ENCODE results near the gene LRRC27. TPM values are rescaled to one million over a fixed set of nuclear protein-coding genes. Genes with fewer than 3 reads are reported as not detected.

Gene LRRC27
- polyA plus RNA-seq, 2 of the 4 experiments (the other 2 are of a cell fraction) = 6.5 to 6.9 TPM

- ATAC-seq (peak; percentile 21 to 61; a peak in 5 of 6 replicates), FAIRE-seq (no peak), DNase-seq (ENCODE audit: low read depth in 1 of 2, low spot score in 1 of 2) (peak; percentile 46 to 73)
- Histone ChIP-seq H3K4me3 (peak overlapping the region; percentile 11; the same call in 1 of the 3 replicates), H3K4me2 (peak overlapping the region; percentile 82), H3K4me1 (peaks cover 78% of the 10 kb centered on the region), H3K27ac (peak overlapping the region; percentile 95 to 99), H3K9me3 (no peaks in the 10 kb centered on the region)
- 63% methylated on average over 13 of the region's 13 CpGs for WGBS (ENCODE audit: missing lambda C conversion rate)
- ChIA-PET POLR2A (interaction anchor here (1.1 to 1.5 kb wide), 3 partner anchors 9 to 13 kb away, joined by 4 to 18 read pairs (median 8); partner anchors contain the start of genes LRRC27 and STK32C), CTCF (interaction anchor here (0.9 to 1.7 kb wide), 4 partner anchors 14 to 131 kb away, joined by 3 to 4 read pairs (median 3); no protein-coding TSS in a partner anchor)
- TF ChIP-seq HOXB5 (CRISPR knock-in tag; IDR thresholded peaks at IDR 0.05) = no peak; the same call in 1 of the 2 replicates
- TF ChIP-seq EHF (CRISPR knock-in tag; IDR thresholded peaks at IDR 0.05) = no peak
- 0 out of 2 replicates have a peak, but pooled peaks have one; percentile 17 for TF ChIP-seq HOXB13 (CRISPR knock-in tag; IDR thresholded peaks at IDR 0.05; ENCODE audit: low read depth)
- no peak for TF ChIP-seq FOXS1 (CRISPR knock-in tag; IDR thresholded peaks at IDR 0.05)
- TF ChIP-seq KDM1A (IDR thresholded peaks at IDR 0.05; ENCODE audit: low read depth) = no peak
- TF ChIP-seq HEYL (CRISPR knock-in tag; IDR thresholded peaks at IDR 0.05) = no peak
- TF ChIP-seq PBX3 (IDR thresholded peaks at IDR 0.05) = no peak
- TF ChIP-seq EHMT2 (IDR thresholded peaks at IDR 0.05; ENCODE audit: low read depth) = no peak
- TF ChIP-seq MAX (IDR thresholded peaks at IDR 0.05) = 0 out of 2 replicates have a peak, but pooled peaks have one; percentile 19
- no peak for TF ChIP-seq ESRRA (IDR thresholded peaks at IDR 0.05; ENCODE audit: borderline replicate concordance, low read length)
- peak; percentile 40; the same call in 1 of the 2 replicates for TF ChIP-seq GATA3 (IDR thresholded peaks at IDR 0.05; ENCODE audit: borderline replicate concordance)
- TF ChIP-seq E2F6 (IDR thresholded peaks at IDR 0.05; ENCODE audit: borderline replicate concordance, low read depth) = no peak
Observed at GRCh38 chr10:132320654-132321469, 11.1 kb upstream of the LRRC27 start.

- ATAC-seq (no peak), FAIRE-seq (no peak), DNase-seq (ENCODE audit: low read depth in 1 of 2, low spot score in 1 of 2) (no peak)
- WGBS (ENCODE audit: missing lambda C conversion rate) = 92% methylated on average over 10 of the region's 10 CpGs
- peak overlapping the region; percentile 95 to 99 for H3K27ac ChIP-seq
- H3K4me3 ChIP-seq = no peak overlapping the region
- ChIA-PET CTCF (interaction anchor here (0.8 to 1.1 kb wide), 3 partner anchors 15 to 31 kb away, joined by 3 to 4 read pairs (median 3); no protein-coding TSS in a partner anchor), POLR2A (no interaction called here)
- no peaks in the 10 kb centered on the region for H3K9me3 ChIP-seq
- H3K4me2 ChIP-seq = peak overlapping the region; percentile 70; the same call in 1 of the 3 replicates
- peaks cover 86% of the 10 kb centered on the region for H3K4me1 ChIP-seq
- TF ChIP-seq EP300 (IDR thresholded peaks at IDR 0.05) (no peak), HDAC2 (IDR thresholded peaks at IDR 0.05) (no peak), HEYL (CRISPR knock-in tag; IDR thresholded peaks at IDR 0.05) (no peak), FOSB (CRISPR knock-in tag; IDR thresholded peaks at IDR 0.05) (no peak), HOXA7 (CRISPR knock-in tag; IDR thresholded peaks at IDR 0.05) (no peak), HES2 (IDR thresholded peaks at IDR 0.05) (no peak), ZC3H11A (IDR thresholded peaks at IDR 0.05) (no peak), TFCP2L1 (CRISPR knock-in tag; IDR thresholded peaks at IDR 0.05) (no peak), KDM1A (IDR thresholded peaks at IDR 0.05; ENCODE audit: low read depth) (no peak), PHF8 (IDR thresholded peaks at IDR 0.05; ENCODE audit: borderline replicate concordance, low read depth) (no peak), ZSCAN20 (CRISPR knock-in tag; IDR thresholded peaks at IDR 0.05) (no peak), MAFK (IDR thresholded peaks at IDR 0.05; ENCODE audit: partially characterized antibody) (no peak), ZFP36 (IDR thresholded peaks at IDR 0.05; ENCODE audit: borderline replicate concordance, partially characterized antibody) (no peak), RARB (CRISPR knock-in tag; IDR thresholded peaks at IDR 0.05) (no peak), NPAS2 (CRISPR knock-in tag; IDR thresholded peaks at IDR 0.05; ENCODE audit: borderline replicate concordance) (no peak), ZNF302 (CRISPR knock-in tag; IDR thresholded peaks at IDR 0.05) (no peak)
Observed at GRCh38 chr10:132321726-132322125, 10.3 kb upstream of the LRRC27 start.
